Keratinocyte (primary cell): ENCODE data around the gene UCHL1.

Experiments
- CTCF ChIP-seq, 3 experiments: IDR thresholded peaks in 1 of 3; conservative IDR thresholded peaks in 1 of 3; optimal IDR thresholded peaks in 1 of 3; 2 replicates in 2 of 3; 3 replicates in 1 of 3; pipeline versions ENCODE3 to v1.5.1; 2011; ENCODE audit warnings: low read length in 3 of 3, mild to moderate bottlenecking in 3 of 3, moderate library complexity in 2 of 3, control low read depth in 1 of 3, inconsistent platforms in 1 of 3; ENCODE audit not compliant: insufficient read depth in 2 of 3; ENCODE audit errors: extremely low read depth in 1 of 3
- EZH2 ChIP-seq: IDR thresholded peaks from one replicate; pipeline ENCODE4 v1.6.1; 2012; ENCODE audit warnings: inconsistent platforms, mild to moderate bottlenecking, low read length, moderate library complexity

- TF ChIP-seq CTCF (optimal IDR thresholded peaks at IDR 0.05 in 1 of 3, IDR thresholded peaks at IDR 0.05 in 1 of 3, conservative IDR thresholded peaks at IDR 0.05 in 1 of 3; ENCODE audit: extremely low read depth in 1 of 3, insufficient read depth in 2 of 3, low read length in 3 of 3) (no peak), EZH2 (no peak)
Observed at GRCh38 chr4:41236508-41236907, 20.2 kb upstream of the UCHL1 start.
